DOHH2 (cell line): ENCODE results near the gene PPP6R3.

Experiments used
- H3F3A ChIP-seq: fragments of 200-600 bp; sonication (generic), shearing (Covaris generic); 2 replicates; pipeline ENCODE4 v1.6.0; 2016; ENCODE audit warnings: antibody characterized with exemption, mild to moderate bottlenecking; ENCODE audit not compliant: control insufficient read depth, insufficient read depth
- H3K27ac ChIP-seq: fragments of 200-600 bp; sonication (generic); 2 replicates; pipeline ENCODE4 v1.5.1; 2014; ENCODE audit warnings: low read depth, mild to moderate bottlenecking, low read length, moderate library complexity
- H3K27me3 ChIP-seq: fragments of 200-600 bp; sonication (generic); 2 replicates; pipeline ENCODE4 v1.6.1; 2014; ENCODE audit warnings: mild to moderate bottlenecking, low read length, mixed read lengths; ENCODE audit not compliant: control insufficient read depth
- H3K36me3 ChIP-seq: fragments of 200-600 bp; sonication (generic); 2 replicates; pipeline ENCODE4 v1.6.1; 2014; ENCODE audit warnings: mild to moderate bottlenecking, low read length, moderate library complexity, mixed read lengths; ENCODE audit not compliant: control insufficient read depth
- H3K4me1 ChIP-seq: fragments of 200-600 bp; sonication (generic); 2 replicates; pipeline ENCODE4 v1.6.1; 2014; ENCODE audit warnings: mild to moderate bottlenecking, low read length, mixed read lengths; ENCODE audit not compliant: control insufficient read depth
- H3K4me2 ChIP-seq: fragments of 200-600 bp; sonication (generic); 2 replicates; pipeline ENCODE4 v1.6.0; 2014; ENCODE audit warnings: mild to moderate bottlenecking, low read length, moderate library complexity
- H3K4me3 ChIP-seq: fragments of 200-600 bp; sonication (generic); 2 replicates; pipeline ENCODE4 v1.5.1; 2014; ENCODE audit warnings: mild to moderate bottlenecking, low read length, mixed read lengths
- H3K79me2 ChIP-seq: fragments of 200-600 bp; sonication (generic); 2 replicates; pipeline ENCODE4 v1.6.1; 2014; ENCODE audit warnings: mild to moderate bottlenecking, low read length, mixed read lengths; ENCODE audit not compliant: control insufficient read depth
- H3K9me2 ChIP-seq: fragments of 200-600 bp; sonication (generic); replicated peaks from 2 replicates; pipeline ENCODE4 v1.6.1; 2014; ENCODE audit warnings: mild to moderate bottlenecking, low read length, mixed read lengths; ENCODE audit not compliant: control insufficient read depth
- H3K9me3 ChIP-seq: fragments of 200-600 bp; sonication (generic); 2 replicates; pipeline ENCODE4 v1.6.1; 2014; ENCODE audit warnings: antibody characterized with exemption, low read length, mixed read lengths; ENCODE audit not compliant: control insufficient read depth, insufficient read depth
- H4K20me1 ChIP-seq: fragments of 200-600 bp; sonication (generic); 2 replicates; pipeline ENCODE4 v1.6.0; 2014; ENCODE audit warnings: low read depth, mild to moderate bottlenecking, antibody characterized with exemption, low read length, moderate library complexity; ENCODE audit not compliant: control insufficient read depth, insufficient read depth
- CTCF ChIP-seq: fragments of 200-600 bp; sonication (generic); IDR thresholded peaks from one replicate; pipeline ENCODE4 v1.5.1; 2014; ENCODE audit warnings: antibody characterized with exemption, mild to moderate bottlenecking, low read depth, low read length; ENCODE audit not compliant: poor library complexity, severe bottlenecking
- EZH2phosphoT487 ChIP-seq: fragments of 200-600 bp; sonication (generic); IDR thresholded peaks from 2 replicates; pipeline ENCODE4 v1.6.1; 2017; ENCODE audit warnings: borderline replicate concordance, mild to moderate bottlenecking, antibody characterized with exemption, low read length, moderate library complexity, mixed read lengths

Gene PPP6R3

GRCh38 chr11:68441466-68442230 lies 18.9 kb upstream of the PPP6R3 start:
- Histone ChIP-seq H3K9me2 (no peaks in the 10 kb centered on the region), H3F3A (no peaks in the 10 kb centered on the region), H3K4me3 (no peak overlapping the region), H3K27ac (no peak overlapping the region), H3K4me1 (peaks cover 17% of the 10 kb centered on the region), H3K79me2 (no peaks in the 10 kb centered on the region), H3K27me3 (no peaks in the 10 kb centered on the region), H4K20me1 (no peaks in the 10 kb centered on the region), H3K9me3 (no peaks in the 10 kb centered on the region), H3K36me3 (no peaks in the 10 kb centered on the region), H3K4me2 (peak overlapping the region; percentile 47)
- TF ChIP-seq CTCF (no peak), EZH2phosphoT487 (no peak)

DNA sequence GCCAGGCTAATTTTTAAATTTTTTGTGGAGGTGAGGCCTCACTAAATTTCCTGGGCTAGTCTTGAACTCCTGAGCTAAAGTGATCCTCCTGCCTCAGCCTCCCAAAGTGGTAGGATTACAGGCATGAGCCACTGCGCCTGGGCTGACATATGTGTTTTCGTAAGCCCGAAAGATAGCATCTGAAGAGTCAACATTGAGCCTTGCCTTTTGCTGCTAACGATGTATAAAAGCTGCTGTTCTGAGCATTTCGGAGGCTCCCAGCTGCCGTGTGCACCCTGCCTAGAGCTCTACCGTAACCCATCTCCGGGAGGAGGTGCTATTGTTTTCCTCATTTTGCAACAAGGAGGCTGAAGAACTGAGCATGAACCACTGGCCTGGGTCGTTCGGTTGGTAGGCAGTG lies 18.1 kb upstream of the PPP6R3 start:
- Histone ChIP-seq H3K9me3 (no peaks in the 10 kb centered on the region), H3K4me1 (peaks cover 17% of the 10 kb centered on the region), H3K9me2 (no peaks in the 10 kb centered on the region), H3K27ac (no peak overlapping the region), H3K4me3 (no peak overlapping the region), H4K20me1 (no peaks in the 10 kb centered on the region), H3K36me3 (no peaks in the 10 kb centered on the region), H3F3A (no peaks in the 10 kb centered on the region), H3K27me3 (no peaks in the 10 kb centered on the region), H3K4me2 (no peak overlapping the region), H3K79me2 (no peaks in the 10 kb centered on the region)
- TF ChIP-seq EZH2phosphoT487 (no peak), CTCF (no peak)

GRCh38 chr11:68444566-68444965 lies 16.0 kb upstream of the PPP6R3 start:
- Histone ChIP-seq H3K4me2 (no peak overlapping the region), H3K79me2 (no peaks in the 10 kb centered on the region), H3K4me1 (peaks cover 17% of the 10 kb centered on the region), H4K20me1 (no peaks in the 10 kb centered on the region), H3K9me2 (no peaks in the 10 kb centered on the region), H3K9me3 (no peaks in the 10 kb centered on the region), H3K4me3 (no peak overlapping the region), H3K36me3 (no peaks in the 10 kb centered on the region), H3F3A (no peaks in the 10 kb centered on the region), H3K27ac (no peak overlapping the region), H3K27me3 (no peaks in the 10 kb centered on the region)
- TF ChIP-seq CTCF (no peak), EZH2phosphoT487 (no peak)
